HG03460 (cell line): ENCODE measurements around the gene RPL37A.

Experiments
- ATAC-seq: cut with Tn5 transposase; IDR thresholded peaks from one replicate; pipeline ENCODE4 v1.9.1; 2021; ENCODE audit not compliant: unreplicated experiment

The RPL37A gene

DNA sequence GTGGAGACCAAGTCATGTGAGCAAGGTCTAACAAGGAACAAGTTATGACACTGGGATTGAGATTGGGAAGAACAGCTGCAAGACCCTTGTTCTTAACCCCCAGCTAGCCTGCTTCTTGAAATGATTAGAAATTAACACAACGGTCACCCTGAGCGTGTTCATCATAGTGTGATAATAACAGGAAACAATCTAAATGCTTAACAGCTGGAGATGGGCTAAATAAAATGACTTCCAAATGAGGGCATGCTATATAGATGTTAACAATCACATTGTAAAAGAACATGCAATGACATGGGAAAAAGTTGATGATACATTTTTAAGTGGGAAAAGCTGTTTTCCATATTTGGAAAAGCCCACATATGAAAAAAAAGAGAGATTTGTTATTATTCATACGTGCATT, 47.6 kb downstream of the RPL37A start:
- no peak for ATAC-seq

DNA sequence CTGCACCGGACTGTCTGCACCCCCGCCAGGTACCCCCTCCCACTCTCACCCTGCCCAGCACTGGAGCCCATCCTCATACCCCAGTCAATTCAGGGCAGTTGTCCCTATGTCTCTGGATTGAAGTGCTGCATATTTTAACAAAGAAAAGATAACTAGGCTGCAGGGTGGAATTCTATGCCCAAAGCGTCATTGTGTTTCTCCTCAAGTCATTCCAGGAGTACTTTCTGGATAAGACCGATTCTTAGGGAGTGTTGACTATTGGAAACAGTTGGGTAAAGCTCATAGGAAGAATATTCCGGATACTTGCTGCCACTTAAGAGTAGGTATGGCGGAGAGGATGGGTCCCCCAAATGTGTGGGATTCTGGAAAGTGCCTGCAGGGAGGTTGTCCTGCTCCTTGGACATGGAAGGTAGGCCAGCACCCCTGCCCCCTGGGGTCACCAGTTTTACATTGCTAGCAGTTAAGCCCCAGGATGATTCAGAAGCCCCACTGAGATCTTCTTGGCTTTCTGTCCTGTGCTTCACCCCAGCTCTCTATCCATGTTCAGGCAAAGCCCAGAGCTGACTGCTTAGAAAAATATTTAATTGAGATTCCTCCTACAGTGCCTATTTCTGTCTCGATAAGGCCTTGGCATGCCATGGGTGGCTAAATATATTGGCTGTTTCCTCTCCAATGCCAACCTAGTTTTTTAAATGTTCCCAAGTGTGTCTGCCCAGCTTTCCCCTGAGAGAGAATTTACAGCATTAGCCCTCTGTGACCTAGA, 48.2 kb downstream of the RPL37A start:
- no peak for ATAC-seq

DNA sequence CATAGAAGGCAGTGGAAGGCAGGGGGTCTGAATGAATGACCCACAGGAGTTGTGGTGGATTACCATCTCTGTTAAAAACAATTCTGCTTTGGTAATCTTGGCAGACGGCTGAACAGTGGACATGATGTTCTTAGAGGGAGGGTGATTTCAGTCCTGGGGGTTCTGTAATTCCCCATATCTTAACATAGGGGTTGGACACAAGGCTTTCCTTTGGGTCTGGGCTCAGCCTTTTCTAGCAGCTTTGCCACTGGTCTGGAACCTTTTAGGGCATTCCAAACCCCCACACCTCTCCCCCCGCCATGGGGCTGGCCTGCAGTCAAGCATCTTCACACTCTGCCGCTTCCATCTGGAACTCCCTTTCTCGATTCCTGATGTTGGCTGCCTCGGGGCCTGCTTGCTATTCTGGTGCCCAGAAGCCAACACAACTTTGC, 50.3 kb downstream of the RPL37A start:
- no peak for ATAC-seq

DNA sequence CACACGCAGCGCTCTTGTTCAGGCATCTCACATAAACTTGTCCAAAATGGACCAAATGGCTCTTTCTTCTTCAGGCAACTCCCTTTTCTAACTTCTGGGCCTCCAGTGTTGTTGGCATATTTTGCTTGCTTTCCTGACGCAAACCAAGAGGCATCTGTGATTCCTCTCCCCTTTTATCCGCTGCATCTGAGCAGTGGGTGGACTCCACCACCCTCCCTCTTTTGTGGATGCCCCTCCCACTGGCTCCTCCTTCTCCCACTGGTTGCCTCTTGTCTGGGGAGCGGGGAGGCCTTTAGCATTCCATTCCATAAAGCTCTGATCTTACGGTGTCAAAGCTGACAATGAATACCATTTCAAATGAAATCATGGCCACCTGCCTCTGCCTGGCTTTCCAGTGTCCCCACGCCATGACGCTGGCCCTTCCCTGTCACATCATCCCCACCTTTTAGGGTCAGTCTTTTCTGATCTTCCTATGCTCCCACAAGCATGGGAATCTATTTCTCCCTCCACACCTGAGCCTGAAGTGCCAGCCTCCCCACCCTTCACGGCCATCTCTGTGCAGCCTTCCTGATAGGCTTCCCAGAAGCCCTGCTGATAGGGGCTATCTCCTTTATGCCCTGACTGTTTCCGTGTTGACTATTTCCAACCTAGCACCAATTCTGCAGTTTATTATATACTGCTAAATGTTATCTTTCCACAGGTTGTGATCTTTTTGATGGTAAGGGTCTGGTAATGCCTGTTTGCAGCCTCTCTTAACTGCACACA, 51.5 kb downstream of the RPL37A start:
- no peak for ATAC-seq

DNA sequence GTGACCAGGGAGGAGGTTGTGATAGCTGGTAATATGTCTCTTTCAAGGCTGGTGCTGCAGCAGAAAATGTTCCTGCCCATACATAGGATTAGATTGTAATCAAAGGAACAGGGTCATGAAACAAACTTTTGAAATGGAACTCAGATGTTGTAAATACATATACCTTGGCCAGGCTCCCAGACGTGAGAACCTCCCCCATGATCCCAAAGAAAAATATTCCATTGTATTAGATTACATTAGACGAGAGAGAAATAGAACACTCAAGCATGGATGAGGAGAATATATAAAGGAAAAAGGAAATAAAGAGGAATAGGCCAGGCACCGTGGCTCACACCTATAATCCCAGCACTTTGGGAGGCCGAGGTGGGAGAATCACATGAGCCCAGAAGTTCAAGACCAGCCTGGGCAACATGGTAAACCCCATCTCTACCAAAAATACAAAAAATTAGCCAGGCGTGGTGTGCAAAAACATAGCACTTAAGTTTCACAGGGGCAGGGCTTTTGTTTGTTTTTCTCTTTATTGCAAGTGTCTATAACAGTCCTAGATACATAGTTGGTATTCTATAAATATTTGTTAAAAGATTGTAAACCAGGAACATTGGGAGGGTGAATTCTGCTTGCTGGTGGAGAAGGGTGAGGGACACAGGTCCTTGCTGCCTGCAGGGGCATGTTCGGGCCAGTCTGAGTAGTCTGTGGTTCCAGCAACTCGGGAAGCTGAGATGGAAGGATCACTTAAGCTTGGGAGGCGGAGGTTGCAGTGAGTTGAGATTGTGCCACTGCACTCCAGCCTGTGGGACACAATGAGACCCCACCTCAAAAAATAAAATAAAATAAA, 52.8 kb downstream of the RPL37A start:
- ATAC-seq: no peak

DNA sequence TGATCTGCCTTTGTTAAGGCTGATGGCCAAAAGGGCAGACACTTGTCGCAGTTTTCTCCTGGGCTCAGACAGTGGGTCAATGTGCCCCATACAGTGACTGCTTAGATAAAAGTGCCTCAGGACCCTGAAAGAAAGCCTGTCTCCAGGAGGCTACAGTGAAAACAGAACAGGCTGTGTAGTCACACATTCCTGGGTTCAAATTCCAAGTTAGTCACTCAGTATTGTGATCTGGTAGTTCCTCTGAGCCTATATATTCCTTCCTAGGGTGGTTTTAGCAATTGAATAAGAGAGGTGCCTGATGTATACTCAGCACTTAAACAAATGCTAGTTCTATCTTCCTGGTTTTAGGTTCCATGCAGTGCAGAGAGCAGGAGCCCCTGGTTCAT, 54.4 kb downstream of the RPL37A start:
- no peak for ATAC-seq
